Immature natural killer cell (primary cell): ENCODE measurements around the gene TRIM24. TPM values are rescaled to one million over a fixed set of nuclear protein-coding genes. Genes with fewer than 3 reads are reported as not detected.
"Not testable (repeated sequence)": the region's sequence is repeated elsewhere in the genome, so short reads cannot be mapped to it uniquely, and the experiment has no call there.

Experiments used
- DNase-seq, 3 donors: peaks; one replicate each; pipeline ENCODE4 v3.0.0; 2022; ENCODE audit warnings: mixed read lengths in 1 of 3
- H3K27ac Mint-ChIP-seq, 6 donors: one replicate each; pipeline ENCODE4 v1.8.0; 2020; ENCODE audit warnings: mixed read lengths in 6 of 6, mild to moderate bottlenecking in 5 of 6, inconsistent platforms in 4 of 6, moderate library complexity in 3 of 6
- H3K27me3 Mint-ChIP-seq, 3 donors: one replicate each; pipeline ENCODE4 v1.8.0; 2020 to 2021; ENCODE audit warnings: low read depth in 3 of 3, mild to moderate bottlenecking in 3 of 3, mixed read lengths in 3 of 3, moderate library complexity in 3 of 3, inconsistent platforms in 1 of 3
- H3K36me3 Mint-ChIP-seq, 3 donors: one replicate each; pipeline ENCODE4 v1.8.0; 2020; ENCODE audit warnings: mixed read lengths in 3 of 3, inconsistent platforms in 2 of 3, mild to moderate bottlenecking in 2 of 3
- H3K4me1 Mint-ChIP-seq, 2 donors: one replicate each; pipeline ENCODE4 v1.8.0; 2020; ENCODE audit warnings: inconsistent platforms in 2 of 2, mild to moderate bottlenecking in 2 of 2, mixed read lengths in 2 of 2, moderate library complexity in 1 of 2
- H3K4me3 Mint-ChIP-seq, 5 donors: one replicate each; pipeline ENCODE4 v1.8.0; 2020; ENCODE audit warnings: mild to moderate bottlenecking in 5 of 5, mixed read lengths in 5 of 5, inconsistent platforms in 3 of 5, moderate library complexity in 3 of 5
- H3K9me3 Mint-ChIP-seq, 6 donors: one replicate each; pipeline ENCODE4 v1.8.0; 2020; ENCODE audit warnings: mild to moderate bottlenecking in 6 of 6, mixed read lengths in 6 of 6, inconsistent platforms in 4 of 6, moderate library complexity in 3 of 6
- polyA plus RNA-seq, 3 donors: library from polyadenylated mRNA; unstranded; fragments of 300-500 nt; fragmentation: Illumina TruSeq; gene quantifications; one replicate each; pipeline ENCODE4 v1.2.3, GENCODE V29; 2021

Gene TRIM24
- polyA plus RNA-seq, 3 donors from 2014 or later: 4.2 to 11.4 (median 4.8) TPM

DNA sequence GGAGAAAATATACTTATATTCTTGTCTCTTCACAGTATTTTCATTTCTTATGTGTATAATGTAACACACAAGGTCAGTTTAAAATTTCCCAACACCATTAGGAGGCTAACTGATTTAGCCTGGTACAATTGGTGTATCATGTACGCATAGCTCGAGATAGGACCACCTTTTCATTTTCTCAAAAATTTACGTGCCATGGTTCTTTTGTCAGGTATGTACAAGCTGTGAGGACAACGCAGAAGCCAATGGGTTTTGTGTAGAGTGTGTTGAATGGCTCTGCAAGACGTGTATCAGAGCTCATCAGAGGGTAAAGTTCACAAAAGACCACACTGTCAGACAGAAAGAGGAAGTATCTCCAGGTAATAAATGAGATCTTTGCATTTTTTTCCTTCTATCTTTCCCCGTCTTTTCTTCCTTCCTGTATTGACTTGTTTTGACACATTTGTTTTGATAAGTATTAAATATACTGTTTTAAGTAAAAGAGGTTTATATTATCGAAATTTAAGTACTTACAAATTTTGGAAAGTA lies 55.0 kb downstream of the TRIM24 start:
- H3K27ac Mint-ChIP-seq: no peak overlapping the region
- H3K4me1 Mint-ChIP-seq: peaks cover 5 to 30% of the 10 kb centered on the region in 2 donors
- no peaks in the 10 kb centered on the region for H3K27me3 Mint-ChIP-seq
- peaks cover 29 to 54% (median 38%) of the 10 kb centered on the region in 3 donors for H3K36me3 Mint-ChIP-seq
- H3K4me3 Mint-ChIP-seq: no peak overlapping the region
- no peak for DNase-seq
- no peaks in the 10 kb centered on the region for H3K9me3 Mint-ChIP-seq

DNA sequence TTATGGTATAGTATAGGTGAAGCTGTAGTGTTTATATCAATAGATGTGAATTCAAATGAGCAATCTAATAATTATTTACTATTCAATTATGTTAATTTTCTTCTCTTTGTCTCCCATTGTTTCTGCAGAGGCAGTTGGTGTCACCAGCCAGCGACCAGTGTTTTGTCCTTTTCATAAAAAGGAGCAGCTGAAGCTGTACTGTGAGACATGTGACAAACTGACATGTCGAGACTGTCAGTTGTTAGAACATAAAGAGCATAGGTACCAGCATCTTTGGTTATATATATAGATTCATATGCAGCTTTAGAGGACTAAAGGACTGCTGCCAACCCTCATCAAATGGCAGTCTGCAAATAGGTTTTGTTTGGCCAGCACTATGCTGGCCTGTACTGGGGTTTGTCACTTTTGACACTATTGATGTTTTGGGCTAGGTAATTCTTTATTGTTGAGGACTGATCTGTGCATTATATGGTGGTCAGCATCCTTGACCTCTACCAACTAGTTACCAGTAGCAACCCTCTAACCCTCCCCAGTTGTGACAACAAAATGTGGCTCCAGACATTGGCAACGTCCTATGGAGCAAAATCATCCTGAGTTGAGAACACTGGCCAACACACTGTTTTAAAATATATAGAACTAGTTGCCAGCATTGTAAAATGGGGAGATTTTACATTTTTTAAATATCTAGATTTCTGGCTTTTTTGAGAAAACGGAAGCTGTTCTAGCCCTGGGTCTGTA lies 59.2 kb downstream of the TRIM24 start:
- no peak for DNase-seq
- H3K27me3 Mint-ChIP-seq: peaks cover 0 to 2% (median 0%) of the 10 kb centered on the region in 3 donors
- H3K4me3 Mint-ChIP-seq: no peak overlapping the region
- H3K4me1 Mint-ChIP-seq: peaks cover 4 to 14% of the 10 kb centered on the region in 2 donors
- peaks cover 53 to 73% (median 62%) of the 10 kb centered on the region in 3 donors for H3K36me3 Mint-ChIP-seq
- H3K9me3 Mint-ChIP-seq: peaks cover 0 to 6% (median 0%) of the 10 kb centered on the region in 6 donors
- no peak overlapping the region for H3K27ac Mint-ChIP-seq

DNA sequence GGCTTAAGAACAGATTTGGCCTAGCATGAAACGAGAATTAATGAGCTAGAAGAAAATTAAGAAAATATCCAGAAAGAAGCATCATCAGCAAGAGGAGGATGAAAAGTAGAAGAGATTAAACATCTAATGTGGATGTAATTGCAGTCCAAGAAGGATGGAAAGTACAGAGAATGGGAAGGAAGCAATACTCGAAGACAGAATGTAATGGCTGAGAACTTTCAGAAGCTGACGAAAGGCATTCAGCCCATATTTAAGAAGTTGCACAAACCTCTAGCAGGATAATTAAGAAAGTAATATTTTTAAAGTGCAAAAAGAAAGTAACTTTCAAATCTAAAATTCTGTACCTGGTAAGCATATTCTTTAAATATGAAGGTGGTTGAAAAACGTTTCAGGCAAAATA lies 60.7 kb downstream of the TRIM24 start:
- no peak for DNase-seq
- Mint-ChIP-seq H3K27ac (no peak overlapping the region), H3K9me3 (peaks cover 1 to 12% (median 3%) of the 10 kb centered on the region in 6 donors), H3K4me3 (no peak overlapping the region), H3K27me3 (peaks cover 0 to 2% (median 0%) of the 10 kb centered on the region in 3 donors), H3K36me3 (peaks cover 57 to 73% (median 60%) of the 10 kb centered on the region in 3 donors), H3K4me1 (no peaks in the 10 kb centered on the region)

DNA sequence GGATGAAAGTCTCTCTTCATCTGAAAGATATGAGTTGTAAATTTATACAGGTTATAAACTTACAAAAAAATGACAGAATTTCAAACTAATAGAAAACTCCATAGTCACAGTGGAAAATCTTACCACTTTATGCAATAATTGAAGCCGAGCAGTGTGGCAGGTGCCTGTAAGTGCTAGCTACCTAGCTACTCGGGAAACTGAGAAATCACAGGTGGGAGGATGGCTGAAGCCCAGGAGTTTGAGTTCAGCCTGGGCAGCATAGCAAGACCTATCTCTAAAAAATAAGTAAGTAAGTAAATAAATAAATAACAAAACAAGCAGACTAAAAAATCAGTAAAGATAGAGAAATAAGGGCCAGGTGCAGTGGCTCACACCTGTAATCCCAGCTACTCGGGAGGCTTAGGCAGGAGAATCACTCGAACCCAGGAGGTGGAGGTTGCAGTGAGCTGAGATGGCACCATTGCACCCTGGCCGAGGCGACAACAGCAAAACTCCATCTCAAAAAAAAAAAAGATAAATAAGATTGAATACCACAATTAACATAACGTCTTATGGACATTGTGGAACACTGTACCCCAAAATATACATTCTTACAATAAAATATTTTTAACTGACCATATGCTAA lies 61.9 kb downstream of the TRIM24 start:
- no peak for DNase-seq
- H3K27ac Mint-ChIP-seq: no peak overlapping the region
- H3K4me3 Mint-ChIP-seq: no peak overlapping the region
- H3K9me3 Mint-ChIP-seq: peaks cover 4 to 24% (median 14%) of the 10 kb centered on the region in 6 donors
- peaks cover 0 to 2% (median 0%) of the 10 kb centered on the region in 3 donors for H3K27me3 Mint-ChIP-seq
- H3K4me1 Mint-ChIP-seq: no peaks in the 10 kb centered on the region
- peaks cover 64 to 81% (median 69%) of the 10 kb centered on the region in 3 donors for H3K36me3 Mint-ChIP-seq

DNA sequence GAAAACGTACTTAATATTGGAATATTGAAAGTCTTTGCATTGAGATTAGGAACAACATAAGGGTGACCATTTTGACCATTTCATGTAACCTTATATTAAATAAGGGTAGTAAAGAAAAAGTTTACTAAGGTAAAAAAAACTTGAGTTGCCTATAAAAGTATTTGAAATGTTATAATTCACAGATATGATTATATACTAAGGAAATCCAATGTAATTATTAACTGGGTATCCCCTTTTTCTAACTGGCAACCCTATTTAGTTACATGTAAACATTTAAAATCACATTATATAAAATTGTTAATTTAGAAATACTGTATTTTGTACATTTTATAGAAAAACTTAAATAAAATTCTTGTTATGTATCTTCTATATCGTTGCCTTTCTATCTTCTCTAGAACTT lies 64.2 kb downstream of the TRIM24 start:
- H3K27ac Mint-ChIP-seq: no peak overlapping the region
- H3K36me3 Mint-ChIP-seq: peaks cover 71 to 87% (median 84%) of the 10 kb centered on the region in 3 donors
- no peak for DNase-seq
- peaks cover 12 to 46% (median 34%) of the 10 kb centered on the region in 6 donors for H3K9me3 Mint-ChIP-seq
- peaks cover 0 to 5% (median 0%) of the 10 kb centered on the region in 3 donors for H3K27me3 Mint-ChIP-seq
- H3K4me3 Mint-ChIP-seq: no peak overlapping the region
- H3K4me1 Mint-ChIP-seq: no peaks in the 10 kb centered on the region

DNA sequence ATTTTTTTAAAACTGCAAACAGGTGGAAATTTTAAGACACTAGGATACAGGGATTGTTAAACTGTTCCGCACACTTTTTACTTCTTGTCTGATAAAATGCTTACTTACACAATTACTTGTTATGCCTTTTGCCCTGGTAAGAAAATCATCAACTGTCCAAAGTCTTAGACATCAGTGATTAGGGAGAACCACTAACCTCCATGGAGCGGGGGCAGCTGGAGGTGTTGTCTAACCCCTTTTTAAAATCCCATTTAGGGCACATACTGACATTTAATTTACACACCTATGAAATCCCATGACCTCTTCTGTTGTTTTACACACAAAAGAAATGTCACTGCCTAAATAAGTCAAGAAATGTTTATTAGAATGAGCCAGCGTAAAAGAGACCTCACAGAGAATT lies 65.7 kb downstream of the TRIM24 start:
- DNase-seq: no peak
- Mint-ChIP-seq H3K4me3 (no peak overlapping the region), H3K27me3 (peaks cover 0 to 5% (median 0%) of the 10 kb centered on the region in 3 donors), H3K9me3 (peaks cover 12 to 53% (median 38%) of the 10 kb centered on the region in 6 donors), H3K36me3 (peaks cover 65 to 88% (median 83%) of the 10 kb centered on the region in 3 donors), H3K4me1 (no peaks in the 10 kb centered on the region), H3K27ac (no peak overlapping the region)

DNA sequence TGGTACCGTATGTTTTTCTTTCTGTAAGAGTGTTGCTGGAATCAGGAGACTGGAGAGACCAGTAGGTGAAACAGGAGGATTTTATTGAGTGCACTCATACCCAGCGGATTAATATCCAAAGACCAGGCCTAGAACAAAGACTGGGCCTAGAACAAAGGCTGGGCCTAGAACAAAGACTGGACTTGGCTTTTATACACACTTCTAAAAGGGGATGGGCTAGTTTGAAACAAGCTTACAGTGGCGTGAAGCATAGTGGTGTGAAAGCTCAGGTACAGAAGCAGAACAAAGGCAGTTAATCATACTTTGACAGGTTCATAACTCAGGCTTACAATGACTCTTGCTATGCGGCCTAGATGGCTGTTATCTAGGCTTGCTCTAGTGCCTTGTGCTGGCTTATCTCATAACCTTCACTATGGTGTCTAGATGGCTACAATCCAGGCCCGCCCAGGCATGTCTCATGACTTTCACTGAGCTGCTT lies 67.7 kb downstream of the TRIM24 start:
- no peak overlapping the region for H3K4me3 Mint-ChIP-seq
- peaks cover 0 to 5% (median 0%) of the 10 kb centered on the region in 3 donors for H3K27me3 Mint-ChIP-seq
- H3K36me3 Mint-ChIP-seq: peaks cover 54 to 84% (median 81%) of the 10 kb centered on the region in 3 donors
- DNase-seq: peak in 1 of 3 donors; percentile 3
- H3K4me1 Mint-ChIP-seq: peaks cover 0 to 2% of the 10 kb centered on the region in 2 donors
- peaks cover 14 to 53% (median 41%) of the 10 kb centered on the region in 6 donors for H3K9me3 Mint-ChIP-seq
- no peak overlapping the region for H3K27ac Mint-ChIP-seq

DNA sequence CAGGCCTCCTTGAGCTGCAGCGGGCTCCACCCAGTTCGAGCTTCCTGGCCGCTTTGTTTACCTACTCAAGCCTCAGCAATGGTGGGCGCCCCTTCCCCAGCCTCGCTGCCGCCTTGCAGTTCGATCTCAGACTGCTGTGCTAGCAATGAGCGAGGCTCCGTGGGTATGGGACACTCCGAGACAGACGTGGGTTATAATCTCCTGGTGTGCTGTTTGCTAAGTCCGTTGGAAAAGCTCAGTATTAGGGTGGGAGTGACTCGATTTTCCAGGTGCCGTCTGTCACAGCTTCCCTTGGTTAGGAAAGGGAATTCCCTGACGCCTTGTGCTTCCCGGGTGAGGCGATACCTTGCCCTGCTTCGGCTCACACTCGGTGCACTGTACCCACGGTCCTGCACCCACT lies 76.8 kb downstream of the TRIM24 start:
- Mint-ChIP-seq H3K4me1 (peaks cover 20 to 31% of the 10 kb centered on the region in 2 donors), H3K36me3 (peaks cover 31 to 60% (median 41%) of the 10 kb centered on the region in 3 donors)
- not testable (repeated sequence) for H3K9me3 Mint-ChIP-seq, H3K4me3 Mint-ChIP-seq, DNase-seq, H3K27me3 Mint-ChIP-seq, H3K27ac Mint-ChIP-seq

DNA sequence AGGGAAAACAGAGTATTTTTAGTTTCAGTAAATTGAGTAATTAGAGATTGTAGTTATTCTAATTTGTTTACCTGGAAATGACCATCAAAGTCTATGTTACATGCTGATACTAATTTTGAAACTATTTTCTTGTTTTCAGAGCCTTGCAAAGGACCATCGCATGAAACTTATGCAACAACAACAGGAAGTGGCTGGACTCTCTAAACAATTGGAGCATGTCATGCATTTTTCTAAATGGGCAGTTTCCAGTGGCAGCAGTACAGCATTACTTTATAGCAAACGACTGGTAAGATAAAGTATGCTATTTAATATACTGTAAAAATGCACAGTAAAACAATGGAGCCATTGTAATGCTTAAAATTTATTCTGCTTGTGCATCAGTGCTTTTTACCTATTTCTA lies 78.5 kb downstream of the TRIM24 start:
- no peak overlapping the region for H3K4me3 Mint-ChIP-seq
- peaks cover 0 to 3% (median 2%) of the 10 kb centered on the region in 3 donors for H3K27me3 Mint-ChIP-seq
- peaks cover 30 to 44% of the 10 kb centered on the region in 2 donors for H3K4me1 Mint-ChIP-seq
- H3K27ac Mint-ChIP-seq: no peak overlapping the region
- H3K36me3 Mint-ChIP-seq: peaks cover 29 to 52% (median 34%) of the 10 kb centered on the region in 3 donors
- peaks cover 0 to 2% (median 0%) of the 10 kb centered on the region in 6 donors for H3K9me3 Mint-ChIP-seq
- DNase-seq: no peak

DNA sequence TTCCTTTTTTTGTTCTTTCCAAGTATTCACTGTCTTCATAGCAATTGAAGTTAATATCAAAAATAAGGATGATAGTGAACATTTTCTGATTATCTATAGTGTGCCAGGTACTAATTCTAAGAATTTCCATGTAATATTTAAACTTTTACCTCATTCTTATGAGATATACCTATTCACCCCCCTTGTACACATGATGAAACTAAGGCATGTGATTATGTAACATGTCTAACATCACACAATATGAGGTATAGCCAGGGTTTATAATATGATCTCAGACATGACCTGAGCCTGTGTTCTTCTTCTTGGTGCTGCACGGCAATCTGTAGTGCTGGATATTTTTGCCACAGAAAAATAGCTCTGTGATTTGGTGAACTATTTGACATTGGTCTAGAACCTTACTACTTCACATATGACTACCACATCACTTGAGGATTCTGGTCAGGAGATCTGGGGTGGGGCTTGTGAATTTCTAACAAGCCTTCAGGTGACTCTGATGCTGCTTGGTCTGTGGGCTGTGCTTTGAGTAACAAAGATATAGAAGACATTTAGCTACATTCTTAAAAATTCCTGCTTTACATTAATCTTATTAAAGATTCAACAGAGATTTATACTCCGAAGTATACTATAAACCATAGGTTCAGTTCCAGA lies 79.1 kb downstream of the TRIM24 start:
- Mint-ChIP-seq H3K36me3 (peaks cover 29 to 53% (median 35%) of the 10 kb centered on the region in 3 donors), H3K27ac (no peak overlapping the region), H3K4me3 (no peak overlapping the region), H3K27me3 (peaks cover 0 to 2% (median 2%) of the 10 kb centered on the region in 3 donors), H3K9me3 (peaks cover 0 to 2% (median 0%) of the 10 kb centered on the region in 6 donors), H3K4me1 (peaks cover 26 to 46% of the 10 kb centered on the region in 2 donors)
- no peak for DNase-seq

DNA sequence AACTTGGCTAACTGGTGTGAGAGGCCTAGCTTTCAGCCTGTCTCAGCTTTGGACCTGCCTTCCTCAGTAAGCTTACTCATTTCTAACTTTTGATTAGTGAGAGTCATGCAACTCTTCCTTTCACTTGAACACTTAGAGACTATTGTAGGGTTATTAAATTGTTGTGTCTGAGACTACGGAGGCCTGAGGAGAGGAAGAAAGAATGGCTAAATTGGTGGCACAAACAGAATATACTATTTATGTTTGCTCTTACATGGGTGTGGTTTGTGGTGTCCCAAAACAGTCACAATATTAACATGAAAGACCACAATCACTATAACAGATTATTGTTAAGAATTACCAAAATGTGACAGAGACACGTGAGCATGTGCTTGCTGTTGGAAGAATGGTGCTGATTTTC lies 82.1 kb downstream of the TRIM24 start:
- H3K4me3 Mint-ChIP-seq: peak overlapping the region in 3 of 5 donors; percentile 1 to 8 (median 5)
- H3K9me3 Mint-ChIP-seq: no peaks in the 10 kb centered on the region
- peak; percentile 5 to 14 (median 14) for DNase-seq
- H3K27ac Mint-ChIP-seq: peak overlapping the region; percentile 32 to 64 (median 50)
- H3K27me3 Mint-ChIP-seq: no peaks in the 10 kb centered on the region
- H3K36me3 Mint-ChIP-seq: peaks cover 49 to 63% (median 56%) of the 10 kb centered on the region in 3 donors
- H3K4me1 Mint-ChIP-seq: peaks cover 16 to 29% of the 10 kb centered on the region in 2 donors

DNA sequence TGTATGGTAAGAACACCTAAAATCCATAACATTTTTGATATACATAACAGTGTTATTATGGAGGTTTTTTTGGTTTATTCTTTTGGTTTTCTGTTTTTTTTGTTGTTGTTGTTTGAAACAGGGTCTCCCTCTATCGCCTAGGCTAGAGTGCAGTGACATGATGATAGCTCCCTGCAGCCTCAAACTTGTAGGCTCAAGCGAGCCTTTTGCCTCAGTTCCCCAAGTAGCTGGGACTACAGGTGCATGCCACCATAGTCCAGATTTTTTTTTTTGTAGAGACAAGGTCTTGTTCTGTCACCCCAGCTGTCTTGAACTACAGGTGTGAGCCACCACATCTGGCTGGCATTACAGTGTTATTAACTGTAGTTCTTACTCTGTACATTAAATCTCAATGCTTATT lies 83.7 kb downstream of the TRIM24 start:
- peaks cover 45 to 64% (median 62%) of the 10 kb centered on the region in 3 donors for H3K36me3 Mint-ChIP-seq
- H3K27ac Mint-ChIP-seq: peak overlapping the region in 1 of 6 donors; percentile 27
- no peaks in the 10 kb centered on the region for H3K9me3 Mint-ChIP-seq

DNA sequence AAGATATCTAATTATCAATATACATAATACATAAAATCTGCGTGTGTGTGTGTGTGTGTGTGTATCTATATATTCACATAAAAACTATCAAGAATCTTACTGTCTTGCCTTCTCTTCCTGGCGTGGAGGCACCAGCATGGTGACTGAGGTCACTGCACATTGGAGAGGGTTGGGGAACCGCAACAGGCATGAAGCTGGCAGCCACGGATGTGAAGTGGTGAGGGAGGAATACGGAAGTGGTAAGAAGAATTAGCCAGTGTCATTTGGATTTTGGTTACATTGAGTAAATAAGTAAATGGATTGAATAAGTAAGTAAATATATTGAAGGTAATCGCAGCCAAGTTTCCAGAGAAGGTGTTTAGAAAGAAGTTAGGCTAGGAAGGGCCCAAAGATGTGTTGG lies 85.1 kb downstream of the TRIM24 start:
- Mint-ChIP-seq H3K4me3 (no peak overlapping the region), H3K27ac (no peak overlapping the region), H3K27me3 (peaks cover 0 to 2% (median 0%) of the 10 kb centered on the region in 3 donors), H3K9me3 (peaks cover 0 to 1% (median 0%) of the 10 kb centered on the region in 6 donors), H3K4me1 (peaks cover 15 to 25% of the 10 kb centered on the region in 2 donors), H3K36me3 (peaks cover 48 to 66% (median 63%) of the 10 kb centered on the region in 3 donors)
- DNase-seq: no peak

More for the DNA sequence above, 83.7 kb downstream of the TRIM24 start:
- H3K4me1 Mint-ChIP-seq: peaks cover 15 to 25% of the 10 kb centered on the region in 2 donors
- peaks cover 0 to 2% (median 0%) of the 10 kb centered on the region in 3 donors for H3K27me3 Mint-ChIP-seq
- DNase-seq: no peak
- no peak overlapping the region for H3K4me3 Mint-ChIP-seq
